GM23338 (cell line): Measurements from ENCODE around the gene TSPEAR. TPM values are rescaled to one million over a fixed set of nuclear protein-coding genes. Genes with fewer than 3 reads are reported as not detected.

Experiments
- CREB1 ChIP-seq: fragments of 250-450 bp; sonication (Bioruptor Pico); IDR thresholded peaks from 2 replicates; pipeline ENCODE4 v1.5.0; 2020; ENCODE audit warnings: low read depth, mild to moderate bottlenecking, moderate library complexity
- EZH2 ChIP-seq: fragments of 200-600 bp; sonication (generic); IDR thresholded peaks from one replicate; pipeline ENCODE4 v1.8.0; 2017; ENCODE audit warnings: antibody characterized with exemption, mild to moderate bottlenecking, low read depth; ENCODE audit not compliant: unreplicated experiment
- NANOG ChIP-seq: IDR thresholded peaks from 2 replicates; pipeline ENCODE4 v1.6.1; 2016; ENCODE audit warnings: antibody characterized with exemption, borderline replicate concordance
- STAT1 ChIP-seq: IDR thresholded peaks from one replicate; pipeline ENCODE4 v1.6.1; 2016; ENCODE audit warnings: antibody characterized with exemption; ENCODE audit not compliant: unreplicated experiment
- ZNF114 ChIP-seq: fragments of 250-450 bp; sonication (Bioruptor Pico); IDR thresholded peaks from 2 replicates; pipeline ENCODE4 v1.5.0; 2020; ENCODE audit warnings: mild to moderate bottlenecking, moderate library complexity
- polyA plus RNA-seq: library from polyadenylated mRNA; unstranded; fragments of >200 nt; fragmentation: Nextera tagmentation; extraction: Ambion mirVana; gene quantifications from 2 replicates; pipeline ENCODE4 v1.2.1, GENCODE V29; 2016
- total RNA-seq: library from RNA; depleted of rRNA; stranded (reverse); fragments of >200 nt; shearing (Covaris generic); gene quantifications from 2 replicates; pipeline ENCODE4 v1.2.3, GENCODE V29; 2014
- TF ChIP-seq, protein P1 (sequence below): fragments of 250-450 bp; sonication (Bioruptor Pico); IDR thresholded peaks from 2 replicates; pipeline ENCODE4 v1.5.0; 2020; ENCODE audit warnings: mild to moderate bottlenecking, moderate library complexity
- TF ChIP-seq, protein P2 (sequence below), 2 experiments: fragments of 200-600 bp in 1 of 2; sonication (generic) in 1 of 2; conservative IDR thresholded peaks; 2 replicates each; pipeline versions ENCODE4 v1.5.1 to v1.6.1; 2016 to 2017; ENCODE audit warnings: antibody characterized with exemption in 2 of 2, low read depth in 2 of 2, mild to moderate bottlenecking in 2 of 2, moderate library complexity in 1 of 2
- TF ChIP-seq, protein P3 (sequence below): IDR thresholded peaks from 2 replicates; pipeline ENCODE4 v1.6.1; 2016; ENCODE audit warnings: antibody characterized with exemption

The TSPEAR gene
- total and polyA plus RNA-seq, 2 experiments from 2014 or later, result 0.35 to 0.92 TPM

- TF ChIP-seq, protein P1, sequence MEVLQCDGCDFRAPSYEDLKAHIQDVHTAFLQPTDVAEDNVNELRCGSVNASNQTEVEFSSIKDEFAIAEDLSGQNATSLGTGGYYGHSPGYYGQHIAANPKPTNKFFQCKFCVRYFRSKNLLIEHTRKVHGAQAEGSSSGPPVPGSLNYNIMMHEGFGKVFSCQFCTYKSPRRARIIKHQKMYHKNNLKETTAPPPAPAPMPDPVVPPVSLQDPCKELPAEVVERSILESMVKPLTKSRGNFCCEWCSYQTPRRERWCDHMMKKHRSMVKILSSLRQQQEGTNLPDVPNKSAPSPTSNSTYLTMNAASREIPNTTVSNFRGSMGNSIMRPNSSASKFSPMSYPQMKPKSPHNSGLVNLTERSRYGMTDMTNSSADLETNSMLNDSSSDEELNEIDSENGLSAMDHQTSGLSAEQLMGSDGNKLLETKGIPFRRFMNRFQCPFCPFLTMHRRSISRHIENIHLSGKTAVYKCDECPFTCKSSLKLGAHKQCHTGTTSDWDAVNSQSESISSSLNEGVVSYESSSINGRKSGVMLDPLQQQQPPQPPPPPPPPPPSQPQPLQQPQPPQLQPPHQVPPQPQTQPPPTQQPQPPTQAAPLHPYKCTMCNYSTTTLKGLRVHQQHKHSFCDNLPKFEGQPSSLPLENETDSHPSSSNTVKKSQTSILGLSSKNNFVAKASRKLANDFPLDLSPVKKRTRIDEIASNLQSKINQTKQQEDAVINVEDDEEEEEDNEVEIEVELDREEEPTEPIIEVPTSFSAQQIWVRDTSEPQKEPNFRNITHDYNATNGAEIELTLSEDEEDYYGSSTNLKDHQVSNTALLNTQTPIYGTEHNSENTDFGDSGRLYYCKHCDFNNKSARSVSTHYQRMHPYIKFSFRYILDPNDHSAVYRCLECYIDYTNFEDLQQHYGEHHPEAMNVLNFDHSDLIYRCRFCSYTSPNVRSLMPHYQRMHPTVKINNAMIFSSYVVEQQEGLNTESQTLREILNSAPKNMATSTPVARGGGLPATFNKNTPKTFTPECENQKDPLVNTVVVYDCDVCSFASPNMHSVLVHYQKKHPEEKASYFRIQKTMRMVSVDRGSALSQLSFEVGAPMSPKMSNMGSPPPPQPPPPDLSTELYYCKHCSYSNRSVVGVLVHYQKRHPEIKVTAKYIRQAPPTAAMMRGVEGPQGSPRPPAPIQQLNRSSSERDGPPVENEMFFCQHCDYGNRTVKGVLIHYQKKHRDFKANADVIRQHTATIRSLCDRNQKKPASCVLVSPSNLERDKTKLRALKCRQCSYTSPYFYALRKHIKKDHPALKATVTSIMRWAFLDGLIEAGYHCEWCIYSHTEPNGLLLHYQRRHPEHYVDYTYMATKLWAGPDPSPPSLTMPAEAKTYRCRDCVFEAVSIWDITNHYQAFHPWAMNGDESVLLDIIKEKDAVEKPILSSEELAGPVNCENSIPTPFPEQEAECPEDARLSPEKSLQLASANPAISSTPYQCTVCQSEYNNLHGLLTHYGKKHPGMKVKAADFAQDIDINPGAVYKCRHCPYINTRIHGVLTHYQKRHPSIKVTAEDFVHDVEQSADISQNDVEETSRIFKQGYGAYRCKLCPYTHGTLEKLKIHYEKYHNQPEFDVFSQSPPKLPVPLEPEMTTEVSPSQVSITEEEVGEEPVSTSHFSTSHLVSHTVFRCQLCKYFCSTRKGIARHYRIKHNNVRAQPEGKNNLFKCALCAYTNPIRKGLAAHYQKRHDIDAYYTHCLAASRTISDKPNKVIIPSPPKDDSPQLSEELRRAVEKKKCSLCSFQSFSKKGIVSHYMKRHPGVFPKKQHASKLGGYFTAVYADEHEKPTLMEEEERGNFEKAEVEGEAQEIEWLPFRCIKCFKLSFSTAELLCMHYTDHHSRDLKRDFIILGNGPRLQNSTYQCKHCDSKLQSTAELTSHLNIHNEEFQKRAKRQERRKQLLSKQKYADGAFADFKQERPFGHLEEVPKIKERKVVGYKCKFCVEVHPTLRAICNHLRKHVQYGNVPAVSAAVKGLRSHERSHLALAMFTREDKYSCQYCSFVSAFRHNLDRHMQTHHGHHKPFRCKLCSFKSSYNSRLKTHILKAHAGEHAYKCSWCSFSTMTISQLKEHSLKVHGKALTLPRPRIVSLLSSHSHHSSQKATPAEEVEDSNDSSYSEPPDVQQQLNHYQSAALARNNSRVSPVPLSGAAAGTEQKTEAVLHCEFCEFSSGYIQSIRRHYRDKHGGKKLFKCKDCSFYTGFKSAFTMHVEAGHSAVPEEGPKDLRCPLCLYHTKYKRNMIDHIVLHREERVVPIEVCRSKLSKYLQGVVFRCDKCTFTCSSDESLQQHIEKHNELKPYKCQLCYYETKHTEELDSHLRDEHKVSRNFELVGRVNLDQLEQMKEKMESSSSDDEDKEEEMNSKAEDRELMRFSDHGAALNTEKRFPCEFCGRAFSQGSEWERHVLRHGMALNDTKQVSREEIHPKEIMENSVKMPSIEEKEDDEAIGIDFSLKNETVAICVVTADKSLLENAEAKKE (CRISPR knock-in tag), result no peak
- TF ChIP-seq, protein P2, sequence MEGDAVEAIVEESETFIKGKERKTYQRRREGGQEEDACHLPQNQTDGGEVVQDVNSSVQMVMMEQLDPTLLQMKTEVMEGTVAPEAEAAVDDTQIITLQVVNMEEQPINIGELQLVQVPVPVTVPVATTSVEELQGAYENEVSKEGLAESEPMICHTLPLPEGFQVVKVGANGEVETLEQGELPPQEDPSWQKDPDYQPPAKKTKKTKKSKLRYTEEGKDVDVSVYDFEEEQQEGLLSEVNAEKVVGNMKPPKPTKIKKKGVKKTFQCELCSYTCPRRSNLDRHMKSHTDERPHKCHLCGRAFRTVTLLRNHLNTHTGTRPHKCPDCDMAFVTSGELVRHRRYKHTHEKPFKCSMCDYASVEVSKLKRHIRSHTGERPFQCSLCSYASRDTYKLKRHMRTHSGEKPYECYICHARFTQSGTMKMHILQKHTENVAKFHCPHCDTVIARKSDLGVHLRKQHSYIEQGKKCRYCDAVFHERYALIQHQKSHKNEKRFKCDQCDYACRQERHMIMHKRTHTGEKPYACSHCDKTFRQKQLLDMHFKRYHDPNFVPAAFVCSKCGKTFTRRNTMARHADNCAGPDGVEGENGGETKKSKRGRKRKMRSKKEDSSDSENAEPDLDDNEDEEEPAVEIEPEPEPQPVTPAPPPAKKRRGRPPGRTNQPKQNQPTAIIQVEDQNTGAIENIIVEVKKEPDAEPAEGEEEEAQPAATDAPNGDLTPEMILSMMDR (conservative IDR thresholded peaks at IDR 0.05; ENCODE audit: low read depth in 2 of 2), result no peak
- TF ChIP-seq, protein P3, sequence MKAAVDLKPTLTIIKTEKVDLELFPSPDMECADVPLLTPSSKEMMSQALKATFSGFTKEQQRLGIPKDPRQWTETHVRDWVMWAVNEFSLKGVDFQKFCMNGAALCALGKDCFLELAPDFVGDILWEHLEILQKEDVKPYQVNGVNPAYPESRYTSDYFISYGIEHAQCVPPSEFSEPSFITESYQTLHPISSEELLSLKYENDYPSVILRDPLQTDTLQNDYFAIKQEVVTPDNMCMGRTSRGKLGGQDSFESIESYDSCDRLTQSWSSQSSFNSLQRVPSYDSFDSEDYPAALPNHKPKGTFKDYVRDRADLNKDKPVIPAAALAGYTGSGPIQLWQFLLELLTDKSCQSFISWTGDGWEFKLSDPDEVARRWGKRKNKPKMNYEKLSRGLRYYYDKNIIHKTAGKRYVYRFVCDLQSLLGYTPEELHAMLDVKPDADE, result no peak
- TF ChIP-seq ZNF114 (no peak), STAT1 (no peak), NANOG (no peak), EZH2 (no peak), CREB1 (CRISPR knock-in tag) (no peak)
Observed at GRCh38 chr21:44713846-44714245, 2.5 kb upstream of the TSPEAR start (continued).
